Transverse colon (tissue), 4 donors: ENCODE measurements around the gene RUNX1. TPM values are rescaled to one million over a fixed set of nuclear protein-coding genes. Genes with fewer than 3 reads are reported as not detected.

Experiments
- DNase-seq: peaks from one replicate; pipeline ENCODE4 v3.0.0-alpha.2; 2019
- H3K27ac ChIP-seq, 4 donors: fragments of 200-600 bp; sonication (generic); 2 replicates each; pipeline ENCODE4 v1.5.1; 2016 to 2018; ENCODE audit warnings: inconsistent platforms in 4 of 4
- H3K27me3 ChIP-seq: fragments of 200-600 bp; sonication (generic); 2 replicates; pipeline ENCODE4 v1.5.1; 2017; ENCODE audit warnings: inconsistent platforms
- H3K36me3 ChIP-seq, 4 donors: fragments of 200-600 bp; sonication (generic); 2 replicates each; pipeline ENCODE4 v1.5.1; 2017 to 2019; ENCODE audit warnings: inconsistent platforms in 4 of 4
- H3K4me1 ChIP-seq, 4 donors: fragments of 200-600 bp; sonication (generic); 2 replicates each; pipeline ENCODE4 v1.5.1; 2017 to 2020; ENCODE audit warnings: inconsistent platforms in 4 of 4
- H3K4me3 ChIP-seq, 4 donors: fragments of 200-600 bp; sonication (generic); 1 replicate in 1 of 4; 2 replicates in 3 of 4; pipeline versions ENCODE4 v1.5.1 to v1.6.1; 2017 to 2019; ENCODE audit warnings: inconsistent platforms in 4 of 4
- H3K9me3 ChIP-seq, 2 donors: fragments of 200-600 bp; sonication (generic); 2 replicates each; pipeline ENCODE4 v1.5.1; 2017 to 2019; ENCODE audit warnings: inconsistent platforms in 2 of 2
- EP300 ChIP-seq: sonication (generic); formaldehyde crosslinking; IDR thresholded peaks from one replicate; pipeline ENCODE4 v1.6.1; 2017; ENCODE audit warnings: antibody characterized with exemption, low read depth
- POLR2A ChIP-seq: fragments of 450-650 bp; IDR thresholded peaks from one replicate; pipeline ENCODE4 v1.6.1; 2016; ENCODE audit warnings: antibody characterized with exemption, mild to moderate bottlenecking, moderate library complexity
- POLR2AphosphoS5 ChIP-seq, 3 donors: sonication (generic); formaldehyde crosslinking; IDR thresholded peaks; one replicate each; pipeline ENCODE4 v1.6.1; 2016; ENCODE audit warnings: antibody characterized with exemption in 3 of 3
- WGBS, 2 donors: methylation state at CpG; one replicate each; pipeline ENCODE4 v1.1.5; 2018; ENCODE audit warnings: low coverage in 1 of 2; 5-methylcytosine and 5-hydroxymethylcytosine counted together
- in situ Hi-C, 4 donors: fragments of 200-750 bp; cut with MboI; loops; one replicate each; pipeline versions ENCODE4 v1.15.0 to v1.15.1; 2017; ENCODE audit warnings: low sequenced_read_pairs in 3 of 4, low pct_ligation_motif_present in 1 of 4, low pct_unique_long_range_greater_than_20kb in 1 of 4
- intact Hi-C: fragments of 100-400 bp; cut with DNase I; formaldehyde crosslinking; loops from one replicate; pipeline ENCODE4 v1.15.1; 2023; ENCODE audit warnings: low total_unique reads
- total RNA-seq, 4 donors: library from RNA; depleted of rRNA; stranded (reverse); fragments of >200 nt; gene quantifications; one replicate each; pipeline ENCODE4 v1.1.0, GENCODE V29; 2016
- TF ChIP-seq, protein P1 (sequence below), 5 experiments: fragments of 200-600 bp in 3 of 5; fragments of 450-650 bp in 2 of 5; sonication (generic) in 3 of 5; IDR thresholded peaks; 1 replicate in 2 of 5; 2 replicates in 3 of 5; pipeline ENCODE4 v1.5.1; 2016 to 2017; ENCODE audit warnings: antibody characterized with exemption in 5 of 5, inconsistent platforms in 3 of 5, mild to moderate bottlenecking in 2 of 5, moderate library complexity in 1 of 5

RUNX1 gene
- total RNA-seq, 4 donors from 2014 or later: 8.3 to 60.1 (median 34.7) TPM

DNA sequence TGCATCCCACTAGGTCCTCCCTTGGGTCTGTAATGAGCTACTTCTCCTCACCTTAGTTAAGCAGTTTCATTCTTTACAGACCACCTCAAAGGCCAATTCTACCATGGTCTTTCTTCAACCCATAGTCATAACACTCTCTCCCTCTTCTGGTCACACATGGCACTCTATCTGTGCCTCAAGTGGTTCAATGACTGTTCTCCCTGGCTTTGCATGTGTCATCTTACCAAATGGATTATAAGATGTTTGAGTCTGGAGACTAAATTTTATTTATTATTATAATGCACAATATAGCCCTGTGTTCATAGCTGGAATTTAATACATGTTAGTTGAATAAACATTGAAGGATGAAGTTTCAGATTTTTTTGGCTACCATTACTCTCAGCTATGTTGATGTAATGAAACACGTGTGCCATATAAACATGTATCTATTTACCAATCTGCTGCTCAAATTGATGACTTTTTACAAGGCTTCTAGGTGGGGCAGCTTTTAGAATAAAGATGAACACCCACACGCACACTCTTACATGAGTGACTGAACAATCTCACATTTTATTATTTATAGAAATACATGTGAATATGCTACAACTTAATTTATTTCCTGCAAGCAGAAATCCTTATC, 102.1 kb downstream of the RUNX1 start:
- H3K4me1 ChIP-seq: no peaks in the 10 kb centered on the region
- intact Hi-C loops (no loop called here), in situ Hi-C loops (no loop called here)
- no peaks in the 10 kb centered on the region for H3K36me3 ChIP-seq
- H3K9me3 ChIP-seq: no peaks in the 10 kb centered on the region
- TF ChIP-seq, protein P1, sequence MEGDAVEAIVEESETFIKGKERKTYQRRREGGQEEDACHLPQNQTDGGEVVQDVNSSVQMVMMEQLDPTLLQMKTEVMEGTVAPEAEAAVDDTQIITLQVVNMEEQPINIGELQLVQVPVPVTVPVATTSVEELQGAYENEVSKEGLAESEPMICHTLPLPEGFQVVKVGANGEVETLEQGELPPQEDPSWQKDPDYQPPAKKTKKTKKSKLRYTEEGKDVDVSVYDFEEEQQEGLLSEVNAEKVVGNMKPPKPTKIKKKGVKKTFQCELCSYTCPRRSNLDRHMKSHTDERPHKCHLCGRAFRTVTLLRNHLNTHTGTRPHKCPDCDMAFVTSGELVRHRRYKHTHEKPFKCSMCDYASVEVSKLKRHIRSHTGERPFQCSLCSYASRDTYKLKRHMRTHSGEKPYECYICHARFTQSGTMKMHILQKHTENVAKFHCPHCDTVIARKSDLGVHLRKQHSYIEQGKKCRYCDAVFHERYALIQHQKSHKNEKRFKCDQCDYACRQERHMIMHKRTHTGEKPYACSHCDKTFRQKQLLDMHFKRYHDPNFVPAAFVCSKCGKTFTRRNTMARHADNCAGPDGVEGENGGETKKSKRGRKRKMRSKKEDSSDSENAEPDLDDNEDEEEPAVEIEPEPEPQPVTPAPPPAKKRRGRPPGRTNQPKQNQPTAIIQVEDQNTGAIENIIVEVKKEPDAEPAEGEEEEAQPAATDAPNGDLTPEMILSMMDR (IDR thresholded peaks at IDR 0.05): no peak
- TF ChIP-seq EP300 (no peak), POLR2A (no peak), POLR2AphosphoS5 (IDR thresholded peaks at IDR 0.05) (no peak)
- H3K27ac ChIP-seq: no peak overlapping the region
- H3K4me3 ChIP-seq: no peak overlapping the region
- H3K27me3 ChIP-seq: no peaks in the 10 kb centered on the region
- no peak for DNase-seq
- 71 to 83% methylated on average over 2 of the region's 2 CpGs for WGBS, 2 donors

DNA sequence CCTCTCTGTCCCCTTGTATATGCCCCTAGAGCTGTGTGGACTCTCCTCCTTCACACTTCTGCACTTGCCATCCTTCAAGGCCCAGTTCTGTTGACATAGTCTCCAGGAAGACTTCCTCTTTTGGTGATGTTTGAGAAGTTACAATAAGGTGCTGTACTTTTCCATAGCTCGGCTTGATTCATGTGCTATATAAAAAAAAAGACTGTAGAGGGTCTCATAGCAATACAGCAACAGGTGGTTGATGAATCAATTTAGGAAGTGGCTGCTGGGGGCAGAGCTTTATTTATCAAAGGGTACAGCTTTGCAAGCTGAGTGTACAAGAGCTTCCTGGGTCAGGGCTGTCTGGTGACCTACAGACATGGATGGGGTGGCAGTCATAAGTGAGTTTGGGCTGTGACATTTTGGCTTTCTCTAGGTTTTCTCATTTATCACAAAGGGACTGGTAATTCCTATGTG, 102.7 kb downstream of the RUNX1 start:
- Histone ChIP-seq H3K36me3 (no peaks in the 10 kb centered on the region), H3K9me3 (no peaks in the 10 kb centered on the region), H3K4me1 (no peaks in the 10 kb centered on the region), H3K27ac (no peak overlapping the region), H3K4me3 (no peak overlapping the region), H3K27me3 (no peaks in the 10 kb centered on the region)
- 60 to 63% methylated on average over 1 of the region's 1 CpG for WGBS, 2 donors
- TF ChIP-seq POLR2AphosphoS5 (IDR thresholded peaks at IDR 0.05): no peak
- TF ChIP-seq, protein P1 (IDR thresholded peaks at IDR 0.05): no peak
- no peak for TF ChIP-seq POLR2A
- TF ChIP-seq EP300: no peak
- no peak for DNase-seq
- intact Hi-C loops (no loop called here), in situ Hi-C loops (no loop called here)

DNA sequence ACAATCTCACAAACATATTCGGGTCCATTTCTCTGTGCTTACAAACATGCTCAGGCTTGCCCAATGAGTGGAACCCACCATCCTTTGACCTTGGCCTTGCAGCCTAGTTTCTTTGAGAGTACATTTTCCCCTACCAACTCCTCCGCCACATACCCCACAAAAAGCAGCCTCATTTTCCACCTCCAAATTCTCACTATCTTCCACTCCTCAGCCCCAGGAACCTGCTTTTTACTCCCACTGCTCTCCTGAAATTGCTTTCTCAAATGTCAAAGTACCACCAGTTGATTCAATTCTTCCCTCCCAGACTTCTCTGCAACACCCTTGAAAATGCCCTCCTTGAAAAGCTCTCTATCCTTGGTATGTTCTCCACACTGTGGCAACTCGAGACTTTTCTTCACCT, 103.8 kb downstream of the RUNX1 start:
- no peak for TF ChIP-seq POLR2AphosphoS5 (IDR thresholded peaks at IDR 0.05)
- no peak for TF ChIP-seq EP300
- TF ChIP-seq, protein P1 (IDR thresholded peaks at IDR 0.05): no peak
- no peak for TF ChIP-seq POLR2A
- WGBS, 2 donors: 79 to 92% methylated on average over 3 of the region's 3 CpGs
- Histone ChIP-seq H3K27ac (no peak overlapping the region), H3K4me3 (no peak overlapping the region), H3K9me3 (no peaks in the 10 kb centered on the region), H3K4me1 (no peaks in the 10 kb centered on the region), H3K36me3 (no peaks in the 10 kb centered on the region), H3K27me3 (no peaks in the 10 kb centered on the region)
- in situ Hi-C loops: no loop called here
- intact Hi-C loops: no loop called here
- no peak for DNase-seq

DNA sequence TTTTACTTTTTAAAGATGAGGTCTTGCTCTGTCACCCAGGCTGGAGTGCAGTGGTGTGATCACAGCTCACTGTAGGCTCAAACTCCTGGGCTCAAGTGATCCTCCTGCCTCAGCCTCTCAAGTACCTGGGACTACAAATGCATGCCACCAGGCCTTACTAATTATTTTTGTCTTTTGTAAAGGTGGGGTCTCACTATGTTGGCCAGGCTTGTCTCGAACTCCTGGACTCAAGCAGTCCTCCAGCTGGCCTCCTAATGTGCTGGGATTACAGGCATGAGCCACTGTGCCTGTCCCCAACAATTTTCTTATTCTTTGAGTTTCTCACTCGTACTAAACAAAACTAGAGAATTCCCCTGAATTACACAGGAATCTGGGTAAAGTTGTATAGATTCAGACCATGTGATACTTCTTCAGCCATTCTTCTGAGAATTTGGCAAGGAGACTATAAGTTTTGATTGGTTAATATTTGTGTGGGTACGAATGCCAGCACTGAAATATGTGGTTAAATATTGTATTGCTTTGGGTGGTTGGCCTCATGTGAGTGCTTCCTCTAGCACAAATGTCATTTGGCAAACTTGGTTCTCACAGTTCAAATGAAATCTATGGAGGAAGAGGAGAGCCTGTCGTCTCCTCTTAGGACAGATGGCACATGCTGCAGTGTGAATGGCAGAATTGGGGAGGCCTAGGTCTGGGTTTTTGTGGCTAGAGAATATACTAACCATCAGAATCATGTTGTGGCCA, 104.9 kb downstream of the RUNX1 start:
- TF ChIP-seq, protein P1 (IDR thresholded peaks at IDR 0.05): no peak
- TF ChIP-seq POLR2A: no peak
- no peak for TF ChIP-seq POLR2AphosphoS5 (IDR thresholded peaks at IDR 0.05)
- no peak for TF ChIP-seq EP300
- no peak for DNase-seq
- intact Hi-C loops: no loop called here
- in situ Hi-C loops: no loop called here
- no peak overlapping the region for H3K4me3 ChIP-seq
- H3K4me1 ChIP-seq: no peaks in the 10 kb centered on the region
- H3K27me3 ChIP-seq: no peaks in the 10 kb centered on the region
- H3K36me3 ChIP-seq: no peaks in the 10 kb centered on the region
- no peak overlapping the region for H3K27ac ChIP-seq
- no peaks in the 10 kb centered on the region for H3K9me3 ChIP-seq
- 73 to 77% methylated on average over 3 to 4 of the region's 4 CpGs for WGBS, 2 donors
